Measurements from ENCODE around the gene PRPF40B. TPM values are rescaled to one million over a fixed set of nuclear protein-coding genes. Genes with fewer than 3 reads are reported as not detected.
A peak's percentile ranks its signal among the peaks of the same experiment; 100 is the strongest.
"Not testable (repeated sequence)": the region's sequence is repeated elsewhere in the genome, so short reads cannot be mapped to it uniquely, and the experiment has no call there.

Gene PRPF40B
- 10 to 100 TPM; 18.8 to 36.0 (median 29.8) TPM for polyA plus RNA-seq (ENCODE audit: insufficient read length in 4 of 4)

GRCh38 chr12:49623142-49623904 is at the start of gene PRPF40B:
Gene PRPF40B (plus strand): TSS chr12:49623561. CDS start chr12:49623591, 30 bp downstream.
- peak in 3 of 4 donors; percentile 66 to 73 (median 70) for DNase-seq (ENCODE audit: low read depth in 4 of 4, low spot score in 2 of 4)

- no peak for DNase-seq (ENCODE audit: low read depth in 4 of 4, low spot score in 2 of 4)
These were observed 45.6 kb upstream of the PRPF40B start for GRCh38 chr12:49577589-49578315.

GRCh38 chr12:49578471-49579112 is 44.8 kb upstream of the PRPF40B start:
- DNase-seq (ENCODE audit: low read depth in 4 of 4, low spot score in 2 of 4), result no peak

GRCh38 chr12:49580572-49581535 is 42.5 kb upstream of the PRPF40B start:
- DNase-seq (ENCODE audit: low read depth in 4 of 4, low spot score in 2 of 4), result peak; percentile 48 to 82 (median 64)

GRCh38 chr12:49582201-49582600 is 41.2 kb upstream of the PRPF40B start:
- DNase-seq (ENCODE audit: low read depth in 4 of 4, low spot score in 2 of 4), result no peak

- no peak for DNase-seq (ENCODE audit: low read depth in 4 of 4, low spot score in 2 of 4)
These were observed 40.5 kb upstream of the PRPF40B start for GRCh38 chr12:49582850-49583249.

GRCh38 chr12:49583366-49584094 is 39.8 kb upstream of the PRPF40B start:
- DNase-seq (ENCODE audit: low read depth in 4 of 4, low spot score in 2 of 4), result no peak

GRCh38 chr12:49584591-49584990 is 38.8 kb upstream of the PRPF40B start:
- DNase-seq (ENCODE audit: low read depth in 4 of 4, low spot score in 2 of 4), result no peak

GRCh38 chr12:49585477-49586459 is 37.6 kb upstream of the PRPF40B start:
- DNase-seq (ENCODE audit: low read depth in 4 of 4, low spot score in 2 of 4), result no peak

GRCh38 chr12:49587174-49587908 is 36.0 kb upstream of the PRPF40B start:
- no peak for DNase-seq (ENCODE audit: low read depth in 4 of 4, low spot score in 2 of 4)

GRCh38 chr12:49588281-49588680 is 35.1 kb upstream of the PRPF40B start:
- no peak for DNase-seq (ENCODE audit: low read depth in 4 of 4, low spot score in 2 of 4)

GRCh38 chr12:49588721-49589516 is 34.4 kb upstream of the PRPF40B start:
- DNase-seq (ENCODE audit: low read depth in 4 of 4, low spot score in 2 of 4), result no peak

GRCh38 chr12:49598527-49598926 is 24.8 kb upstream of the PRPF40B start:
- DNase-seq (ENCODE audit: low read depth in 4 of 4, low spot score in 2 of 4), result no peak

- no peak for DNase-seq (ENCODE audit: low read depth in 4 of 4, low spot score in 2 of 4)
These were observed 23.4 kb upstream of the PRPF40B start for GRCh38 chr12:49599961-49600360.

- DNase-seq (ENCODE audit: low read depth in 4 of 4, low spot score in 2 of 4), result no peak
These were observed 19.6 kb upstream of the PRPF40B start for GRCh38 chr12:49603721-49604120.

- no peak for DNase-seq (ENCODE audit: low read depth in 4 of 4, low spot score in 2 of 4)
These were observed 18.5 kb upstream of the PRPF40B start for GRCh38 chr12:49604856-49605255.

GRCh38 chr12:49605539-49605938 is 17.8 kb upstream of the PRPF40B start, which contains the start of gene FAM186B:
Gene FAM186B (minus strand): TSS chr12:49605639. CDS start chr12:49605477, 162 bp downstream.
- DNase-seq (ENCODE audit: low read depth in 4 of 4, low spot score in 2 of 4), result not testable (repeated sequence)
